Measurements from ENCODE around the gene CNNM4.
"Not testable (repeated sequence)": the region's sequence is repeated elsewhere in the genome, so short reads cannot be mapped to it uniquely, and the experiment has no call there.

CNNM4 gene

GRCh38 chr2:96792772-96793749 is 32.4 kb downstream of the CNNM4 start:
- DNase-seq (ENCODE audit: low spot score) = no peak

GRCh38 chr2:96795076-96795475 is 34.4 kb downstream of the CNNM4 start:
- no peak for DNase-seq (ENCODE audit: low spot score)

- not testable (repeated sequence) for DNase-seq (ENCODE audit: low spot score)
Observed at GRCh38 chr2:96796497-96796896, 35.8 kb downstream of the CNNM4 start.

- no peak for DNase-seq (ENCODE audit: low spot score)
Observed at GRCh38 chr2:96797066-96797625, 36.4 kb downstream of the CNNM4 start.

- no peak for DNase-seq (ENCODE audit: low spot score)
Observed at GRCh38 chr2:96798733-96799622, 38.3 kb downstream of the CNNM4 start.

GRCh38 chr2:96799623-96799935 is 38.9 kb downstream of the CNNM4 start:
- DNase-seq (ENCODE audit: low spot score) = no peak

GRCh38 chr2:96800061-96801004 is 39.6 kb downstream of the CNNM4 start:
- no peak for DNase-seq (ENCODE audit: low spot score)

GRCh38 chr2:96801005-96801785 is 40.5 kb downstream of the CNNM4 start:
- DNase-seq (ENCODE audit: low spot score) = no peak

GRCh38 chr2:96801786-96802595 is 41.3 kb downstream of the CNNM4 start:
- no peak for DNase-seq (ENCODE audit: low spot score)

- DNase-seq (ENCODE audit: low spot score) = no peak
Observed at GRCh38 chr2:96802721-96803120, 42.0 kb downstream of the CNNM4 start.

- DNase-seq (ENCODE audit: low spot score) = no peak
Observed at GRCh38 chr2:96804986-96805385, 44.3 kb downstream of the CNNM4 start.

GRCh38 chr2:96805946-96806345 is 45.2 kb downstream of the CNNM4 start:
- DNase-seq (ENCODE audit: low spot score) = not testable (repeated sequence)

- no peak for DNase-seq (ENCODE audit: low spot score)
Observed at GRCh38 chr2:96806468-96807126, 45.9 kb downstream of the CNNM4 start.

GRCh38 chr2:96807127-96807471 is 46.4 kb downstream of the CNNM4 start:
- no peak for DNase-seq (ENCODE audit: low spot score)

GRCh38 chr2:96808176-96808837 is 47.6 kb downstream of the CNNM4 start:
- no peak for DNase-seq (ENCODE audit: low spot score)

GRCh38 chr2:96809216-96809882 is 48.6 kb downstream of the CNNM4 start:
- DNase-seq (ENCODE audit: low spot score) = no peak

- no peak for DNase-seq (ENCODE audit: low spot score)
Observed at GRCh38 chr2:96809951-96810782, 49.5 kb downstream of the CNNM4 start.
